T-cell (primary cell): ENCODE measurements around the gene C6orf47. TPM values are rescaled to one million over a fixed set of nuclear protein-coding genes. Genes with fewer than 3 reads are reported as not detected.
A peak's percentile ranks its signal among the peaks of the same experiment; 100 is the strongest.

Source experiments
- ATAC-seq, 4 experiments: fragments of 200-7000 bp in 3 of 4; fragments of 150-1000 bp in 1 of 4; cut with Tn5 transposase; replicated peaks in 1 of 4; 1 replicate in 3 of 4; 2 replicates in 1 of 4; pipeline ENCODE4 v1.10.0; 2021; ENCODE audit warnings: moderate library complexity in 3 of 4, mild to moderate bottlenecking in 2 of 4, moderate number of reproducible peaks in 1 of 4
- CTCF ChIA-PET, 2 donors: fragments of 300-600 bp; sonication (Branson Sonifier 250); formaldehyde crosslinking; loops; one replicate each; lab custom pipeline; 2022; ENCODE audit warnings: antibody characterized with exemption in 2 of 2; lab: Charles Lee
- POLR2A ChIA-PET, 2 donors: fragments of 300-600 bp; sonication (Branson Sonifier 250); formaldehyde crosslinking; loops; one replicate each; lab custom pipeline; 2022; ENCODE audit warnings: antibody characterized with exemption in 2 of 2; lab: Charles Lee
- DNase-seq, 35 experiments: peaks; one replicate each; pipeline versions ENCODE4 v3.0.0 to v3.0.0-alpha.2; 2013 to 2023
- H3K27ac ChIP-seq: one replicate; pipeline ENCODE4 v1.5.1; 2013; ENCODE audit warnings: low read length
- H3K27me3 ChIP-seq, 2 experiments: replicated peaks in 1 of 2; 1 replicate in 1 of 2; 2 replicates in 1 of 2; pipeline versions ENCODE4 v1.6.1 to v1.7.0; 2013; ENCODE audit warnings: low read length in 1 of 2, mixed read lengths in 1 of 2; ENCODE audit not compliant: control insufficient read depth in 2 of 2, insufficient read depth in 2 of 2; ENCODE audit errors: extremely low read depth in 1 of 2
- H3K36me3 ChIP-seq, 2 donors: 1 replicate in 1 of 2; 2 replicates in 1 of 2; pipeline versions ENCODE4 v1.6.1 to v1.7.0; 2013; ENCODE audit warnings: low read length in 1 of 2; ENCODE audit not compliant: control insufficient read depth in 2 of 2, insufficient read depth in 1 of 2; ENCODE audit errors: extremely low read depth in 1 of 2
- H3K4me1 ChIP-seq, 2 experiments: 1 replicate in 1 of 2; 2 replicates in 1 of 2; pipeline versions ENCODE4 v1.6.1 to v1.7.0; 2013; ENCODE audit warnings: low read length in 2 of 2, mixed read lengths in 1 of 2; ENCODE audit not compliant: insufficient read depth in 2 of 2, control insufficient read depth in 1 of 2; ENCODE audit errors: extremely low read depth in 1 of 2
- H3K4me3 ChIP-seq, 2 donors: 1 replicate in 1 of 2; 2 replicates in 1 of 2; pipeline versions ENCODE4 v1.5.1 to v1.7.0; 2013; ENCODE audit warnings: mild to moderate bottlenecking in 2 of 2, low read length in 1 of 2, moderate library complexity in 1 of 2; ENCODE audit not compliant: control insufficient read depth in 1 of 2; ENCODE audit errors: extremely low read depth in 1 of 2
- H3K9me3 ChIP-seq: 2 replicates; pipeline ENCODE4 v1.7.0; 2013
- H3K27ac Mint-ChIP-seq, 2 donors: one replicate each; pipeline ENCODE4 v1.8.0; 2020 to 2021; ENCODE audit warnings: mild to moderate bottlenecking in 2 of 2, mixed read lengths in 2 of 2
- H3K27me3 Mint-ChIP-seq, 2 donors: one replicate each; pipeline ENCODE4 v1.8.0; 2021 to 2022; ENCODE audit warnings: mixed read lengths in 2 of 2
- H3K36me3 Mint-ChIP-seq: one replicate; pipeline ENCODE4 v1.8.0; 2021; ENCODE audit warnings: mixed read lengths
- H3K4me1 Mint-ChIP-seq, 3 donors: one replicate each; pipeline ENCODE4 v1.8.0; 2020 to 2022; ENCODE audit warnings: mixed read lengths in 3 of 3, mild to moderate bottlenecking in 1 of 3
- H3K4me3 Mint-ChIP-seq, 3 donors: one replicate each; pipeline ENCODE4 v1.8.0; 2020 to 2022; ENCODE audit warnings: mild to moderate bottlenecking in 3 of 3, mixed read lengths in 3 of 3, moderate library complexity in 3 of 3
- H3K9me3 Mint-ChIP-seq, 3 donors: one replicate each; pipeline ENCODE4 v1.8.0; 2020 to 2022; ENCODE audit warnings: mixed read lengths in 3 of 3
- WGBS: methylation state at CpG from one replicate; pipeline ENCODE4 v1.1.5; 2013; ENCODE audit warnings: missing lambda C conversion rate; ENCODE audit not compliant: insufficient coverage; 5-methylcytosine and 5-hydroxymethylcytosine counted together
- total RNA-seq, 35 experiments: library from RNA in 6 of 35; stranded (reverse) in 6 of 35; fragments of 120-200 nt in 1 of 35; gene quantifications; one replicate each; pipeline versions ENCODE4 v1.2.1 to v1.2.4 and lab custom pipeline; 2013 to 2026

The C6orf47 gene
- total RNA-seq, 5 donors from 2014 or later (not counting 1 experiment from before 2014, with no cell fraction given) = 16.3 to 36.2 (median 33.4) TPM

GRCh38 chr6:31642798-31643570 lies 17.6 kb downstream of the C6orf47 start:
- ATAC-seq (no peak), DNase-seq (no peak)
- H3K4me3 ChIP-seq = no peak overlapping the region
- no peaks in the 10 kb centered on the region for H3K27me3 ChIP-seq
- peaks cover 42 to 93% of the 10 kb centered on the region in 2 donors for H3K36me3 ChIP-seq
- H3K27ac ChIP-seq = no peak overlapping the region
- no peaks in the 10 kb centered on the region for H3K9me3 ChIP-seq
- POLR2A ChIA-PET = no interaction called here
- 100% methylated on average over 4 of the region's 6 CpGs for WGBS
- CTCF ChIA-PET = interaction anchor here in 1 of 2 donors (0.7 kb wide), 1 partner anchor 1100 kb away, joined by 4 read pairs; no protein-coding TSS in a partner anchor
- no peaks in the 10 kb centered on the region for H3K9me3 Mint-ChIP-seq
- H3K27me3 Mint-ChIP-seq = no peaks in the 10 kb centered on the region
- peaks cover 51% of the 10 kb centered on the region for H3K36me3 Mint-ChIP-seq
- no peak overlapping the region for H3K4me3 Mint-ChIP-seq
- H3K27ac Mint-ChIP-seq = no peak overlapping the region
- H3K4me1 ChIP-seq = peaks cover 0 to 2% of the 10 kb centered on the region in 2 experiments
- peaks cover 5 to 6% (median 5%) of the 10 kb centered on the region in 3 donors for H3K4me1 Mint-ChIP-seq

GRCh38 chr6:31641370-31641769 lies 19.2 kb downstream of the C6orf47 start:
- Histone ChIP-seq H3K27me3 (no peaks in the 10 kb centered on the region), H3K4me1 (peaks cover 0 to 2% of the 10 kb centered on the region in 2 experiments), H3K9me3 (no peaks in the 10 kb centered on the region), H3K4me3 (no peak overlapping the region), H3K36me3 (peaks cover 38 to 95% of the 10 kb centered on the region in 2 donors), H3K27ac (no peak overlapping the region)
- ChIA-PET CTCF (no interaction called here), POLR2A (no interaction called here)
- H3K9me3 Mint-ChIP-seq = no peaks in the 10 kb centered on the region
- peaks cover 4 to 6% (median 5%) of the 10 kb centered on the region in 3 donors for H3K4me1 Mint-ChIP-seq
- WGBS = no CpG with 5 or more reads among the region's 4 CpGs
- H3K4me3 Mint-ChIP-seq = no peak overlapping the region
- H3K27me3 Mint-ChIP-seq = no peaks in the 10 kb centered on the region
- ATAC-seq (no peak), DNase-seq (no peak)
- H3K27ac Mint-ChIP-seq = peak overlapping the region in 1 of 2 donors; percentile 48
- peaks cover 53% of the 10 kb centered on the region for H3K36me3 Mint-ChIP-seq

- ChIA-PET POLR2A (interaction anchor here in 1 of 2 donors (0.5 kb wide), 2 partner anchors 66 to 209 kb away, joined by 4 to 11 read pairs; partner anchors contain the start of gene LY6G6F), CTCF (interaction anchor here in 1 of 2 donors (0.6 kb wide), 1 partner anchor 25 kb away, joined by 3 read pairs; no protein-coding TSS in a partner anchor)
- H3K36me3 ChIP-seq = peaks cover 43 to 96% of the 10 kb centered on the region in 2 donors
- DNase-seq (no peak), ATAC-seq (no peak)
- Mint-ChIP-seq H3K4me3 (no peak overlapping the region), H3K27ac (peak overlapping the region in 1 of 2 donors; percentile 48), H3K9me3 (no peaks in the 10 kb centered on the region), H3K4me1 (peaks cover 4 to 5% (median 4%) of the 10 kb centered on the region in 3 donors), H3K27me3 (no peaks in the 10 kb centered on the region), H3K36me3 (peaks cover 57% of the 10 kb centered on the region)
- H3K9me3 ChIP-seq = no peaks in the 10 kb centered on the region
- no peak overlapping the region for H3K4me3 ChIP-seq
- H3K4me1 ChIP-seq = peaks cover 0 to 2% of the 10 kb centered on the region in 2 experiments
- H3K27me3 ChIP-seq = no peaks in the 10 kb centered on the region
- H3K27ac ChIP-seq = no peak overlapping the region
- 89% methylated on average over 3 of the region's 6 CpGs for WGBS
Observed at GRCh38 chr6:31640612-31641011, 20.0 kb downstream of the C6orf47 start.

- H3K27me3 Mint-ChIP-seq = no peaks in the 10 kb centered on the region
- no peak overlapping the region for H3K4me3 Mint-ChIP-seq
- POLR2A ChIA-PET = interaction anchor here in 1 of 2 donors (0.6 kb wide), 1 partner anchor 104 kb away, joined by 5 read pairs; no protein-coding TSS in a partner anchor
- DNase-seq = no peak
- peaks cover 51% of the 10 kb centered on the region for H3K36me3 Mint-ChIP-seq
- peak overlapping the region in 1 of 2 donors; percentile 46 for H3K27ac Mint-ChIP-seq
- H3K4me1 Mint-ChIP-seq = peaks cover 0 to 2% (median 0%) of the 10 kb centered on the region in 3 donors
- ATAC-seq = no peak
- no peaks in the 10 kb centered on the region for H3K9me3 Mint-ChIP-seq
- peaks cover 44 to 96% of the 10 kb centered on the region in 2 donors for H3K36me3 ChIP-seq
- CTCF ChIA-PET = no interaction called here
- 67% methylated on average over 1 of the region's 10 CpGs for WGBS
- no peaks in the 10 kb centered on the region for H3K4me1 ChIP-seq
- no peak overlapping the region for H3K27ac ChIP-seq
- no peaks in the 10 kb centered on the region for H3K9me3 ChIP-seq
- H3K27me3 ChIP-seq = no peaks in the 10 kb centered on the region
- H3K4me3 ChIP-seq = no peak overlapping the region
Observed at GRCh38 chr6:31639449-31639861, 21.1 kb downstream of the C6orf47 start.

GRCh38 chr6:31639043-31639442 lies 21.5 kb downstream of the C6orf47 start:
- POLR2A ChIA-PET = interaction anchor here in 1 of 2 donors (0.6 kb wide), 1 partner anchor 103 kb away, joined by 5 read pairs; no protein-coding TSS in a partner anchor
- H3K27me3 Mint-ChIP-seq = no peaks in the 10 kb centered on the region
- no peaks in the 10 kb centered on the region for H3K4me1 ChIP-seq
- DNase-seq (no peak), ATAC-seq (no peak)
- no peaks in the 10 kb centered on the region for H3K9me3 ChIP-seq
- H3K36me3 Mint-ChIP-seq = peaks cover 52% of the 10 kb centered on the region
- H3K36me3 ChIP-seq = peaks cover 44 to 96% of the 10 kb centered on the region in 2 donors
- 94% methylated on average over 3 of the region's 9 CpGs for WGBS
- no peak overlapping the region for H3K27ac ChIP-seq
- H3K4me1 Mint-ChIP-seq = peaks cover 0 to 2% (median 0%) of the 10 kb centered on the region in 3 donors
- H3K4me3 Mint-ChIP-seq = no peak overlapping the region
- CTCF ChIA-PET = no interaction called here
- no peaks in the 10 kb centered on the region for H3K27me3 ChIP-seq
- H3K27ac Mint-ChIP-seq = no peak overlapping the region
- H3K9me3 Mint-ChIP-seq = no peaks in the 10 kb centered on the region
- H3K4me3 ChIP-seq = no peak overlapping the region

GRCh38 chr6:31636698-31637596 lies 23.6 kb downstream of the C6orf47 start:
- no peak overlapping the region for H3K27ac ChIP-seq
- ChIA-PET CTCF (no interaction called here), POLR2A (interaction anchor here in 1 of 2 donors (1.1 kb wide), 1 partner anchor 9 kb away, joined by 3 read pairs; no protein-coding TSS in a partner anchor)
- peaks cover 40 to 98% of the 10 kb centered on the region in 2 donors for H3K36me3 ChIP-seq
- WGBS = 94% methylated on average over 6 of the region's 27 CpGs
- no peak for DNase-seq
- H3K27me3 Mint-ChIP-seq = no peaks in the 10 kb centered on the region
- peaks cover 54% of the 10 kb centered on the region for H3K36me3 Mint-ChIP-seq
- H3K27ac Mint-ChIP-seq = no peak overlapping the region
- peaks cover 0 to 2% (median 0%) of the 10 kb centered on the region in 3 donors for H3K4me1 Mint-ChIP-seq
- H3K4me3 ChIP-seq = no peak overlapping the region
- no peaks in the 10 kb centered on the region for H3K4me1 ChIP-seq
- no peak overlapping the region for H3K4me3 Mint-ChIP-seq
- H3K27me3 ChIP-seq = no peaks in the 10 kb centered on the region
- no peaks in the 10 kb centered on the region for H3K9me3 ChIP-seq
- no peak for ATAC-seq
- no peaks in the 10 kb centered on the region for H3K9me3 Mint-ChIP-seq
